Endothelial cell (in vitro differentiated cells): Measurements from ENCODE around the gene CFH. TPM values are rescaled to one million over a fixed set of nuclear protein-coding genes. Genes with fewer than 3 reads are reported as not detected.
"Not testable (repeated sequence)": the region's sequence is repeated elsewhere in the genome, so short reads cannot be mapped to it uniquely, and the experiment has no call there.

Experiments
- DNase-seq: peaks from one replicate; pipeline ENCODE4 v3.0.0; 2021; ENCODE audit warnings: low spot score
- H3K27ac Mint-ChIP-seq: one replicate; pipeline ENCODE4 v1.8.0; 2021; ENCODE audit warnings: mixed read lengths, inconsistent platforms; ENCODE audit not compliant: unreplicated experiment
- H3K27me3 Mint-ChIP-seq: one replicate; pipeline ENCODE4 v1.8.0; 2021; ENCODE audit warnings: mild to moderate bottlenecking, moderate library complexity, mixed read lengths, inconsistent platforms; ENCODE audit not compliant: unreplicated experiment
- H3K36me3 Mint-ChIP-seq: one replicate; pipeline ENCODE4 v1.8.0; 2021; ENCODE audit warnings: mild to moderate bottlenecking, low read depth, mixed read lengths, inconsistent platforms; ENCODE audit not compliant: unreplicated experiment
- H3K4me1 Mint-ChIP-seq: one replicate; pipeline ENCODE4 v1.8.0; 2021; ENCODE audit warnings: mild to moderate bottlenecking, mixed read lengths, inconsistent platforms; ENCODE audit not compliant: unreplicated experiment
- H3K4me3 Mint-ChIP-seq: one replicate; pipeline ENCODE4 v1.8.0; 2021; ENCODE audit warnings: mild to moderate bottlenecking, mixed read lengths, inconsistent platforms; ENCODE audit not compliant: unreplicated experiment
- H3K9me3 Mint-ChIP-seq: one replicate; pipeline ENCODE4 v1.8.0; 2021; ENCODE audit warnings: mixed read lengths, inconsistent platforms; ENCODE audit not compliant: unreplicated experiment
- CTCF ChIP-seq: fragments of 200-600 bp; sonication (generic); IDR thresholded peaks from one replicate; pipeline ENCODE4 v1.5.0; 2021; ENCODE audit warnings: antibody characterized with exemption; ENCODE audit not compliant: unreplicated experiment
- total RNA-seq: library from RNA; stranded (reverse); fragmentation: NEBNext Ultra II Directional; extraction: Animal tissue kit (Norgen Biotek cat#: 25700); gene quantifications from one replicate; pipeline ENCODE4 v1.2.1, GENCODE V29; 2021; ENCODE audit not compliant: unreplicated experiment

The CFH gene
- total RNA-seq, 1 donor from 2014 or later, result 67.9 TPM

GRCh38 chr1:196773713-196774112 is 121.9 kb downstream of the CFH start:
- H3K4me3 Mint-ChIP-seq, result no peak overlapping the region
- DNase-seq, result no peak
- TF ChIP-seq CTCF, result no peak
- no peak overlapping the region for H3K27ac Mint-ChIP-seq
- H3K27me3 Mint-ChIP-seq, result no peaks in the 10 kb centered on the region
- H3K4me1 Mint-ChIP-seq, result no peaks in the 10 kb centered on the region
- H3K9me3 Mint-ChIP-seq, result no peaks in the 10 kb centered on the region
- H3K36me3 Mint-ChIP-seq, result no peaks in the 10 kb centered on the region

GRCh38 chr1:196774175-196774574 is 122.3 kb downstream of the CFH start:
- Mint-ChIP-seq H3K9me3 (no peaks in the 10 kb centered on the region), H3K4me1 (no peaks in the 10 kb centered on the region), H3K4me3 (no peak overlapping the region), H3K27ac (no peak overlapping the region), H3K27me3 (no peaks in the 10 kb centered on the region), H3K36me3 (no peaks in the 10 kb centered on the region)
- no peak for TF ChIP-seq CTCF
- DNase-seq, result no peak

- H3K9me3 Mint-ChIP-seq, result no peaks in the 10 kb centered on the region
- H3K27me3 Mint-ChIP-seq, result no peaks in the 10 kb centered on the region
- no peak within 1 kb of the TSS for H3K4me3 Mint-ChIP-seq
- H3K4me1 Mint-ChIP-seq, result no peaks in the 10 kb centered on the region
- no peak for DNase-seq
- TF ChIP-seq CTCF, result no peak
- no peaks in the 10 kb centered on the region for H3K36me3 Mint-ChIP-seq
- no peak within 1 kb of the TSS for H3K27ac Mint-ChIP-seq
Measured at GRCh38 chr1:196774603-196775002, 122.8 kb downstream of the CFH start, which contains the start of gene CFHR3. CFHR3 (plus strand) TSS chr1:196774840; CDS start chr1:196774887, 47 bp downstream.

- Mint-ChIP-seq H3K27me3 (no peaks in the 10 kb centered on the region), H3K4me3 (no peak overlapping the region), H3K27ac (no peak overlapping the region), H3K36me3 (no peaks in the 10 kb centered on the region), H3K4me1 (no peaks in the 10 kb centered on the region), H3K9me3 (no peaks in the 10 kb centered on the region)
- no peak for TF ChIP-seq CTCF
- DNase-seq, result no peak
Measured at GRCh38 chr1:196777603-196778002, 125.8 kb downstream of the CFH start.

- Mint-ChIP-seq H3K4me3 (no peak overlapping the region), H3K9me3 (no peaks in the 10 kb centered on the region), H3K27me3 (peaks cover under 1% of the 10 kb centered on the region)
Measured at GRCh38 chr1:196779093-196779492, 127.2 kb downstream of the CFH start.

GRCh38 chr1:196791252-196791651 is 139.4 kb downstream of the CFH start:
- not testable (repeated sequence) for H3K27me3 Mint-ChIP-seq

More at GRCh38 chr1:196779093-196779492, 127.2 kb downstream of the CFH start:
- H3K4me1 Mint-ChIP-seq, result no peaks in the 10 kb centered on the region
- no peak overlapping the region for H3K27ac Mint-ChIP-seq
- H3K36me3 Mint-ChIP-seq, result no peaks in the 10 kb centered on the region
- DNase-seq, result no peak
- TF ChIP-seq CTCF, result peak; percentile 59

GRCh38 chr1:196794103-196794502 is 142.3 kb downstream of the CFH start:
- H3K27me3 Mint-ChIP-seq, H3K27ac Mint-ChIP-seq, H3K4me1 Mint-ChIP-seq, H3K36me3 Mint-ChIP-seq, H3K4me3 Mint-ChIP-seq, DNase-seq, H3K9me3 Mint-ChIP-seq: not testable (repeated sequence)

More at GRCh38 chr1:196791252-196791651, 139.4 kb downstream of the CFH start:
- not testable (repeated sequence) for H3K4me3 Mint-ChIP-seq, H3K4me1 Mint-ChIP-seq, H3K36me3 Mint-ChIP-seq, H3K27ac Mint-ChIP-seq, H3K9me3 Mint-ChIP-seq, DNase-seq
